ENCODE data around the gene C3orf20.

The C3orf20 gene

GRCh38 chr3:14762701-14763100 is 87.8 kb downstream of the C3orf20 start:
- in situ Hi-C loops (cut with HindIII; ENCODE audit: low sequenced_read_pairs) = no loop called here
- H3K4me3 ChIP-seq (ENCODE audit: low read depth, low read length) = no peak overlapping the region

GRCh38 chr3:14764331-14765059 is 89.6 kb downstream of the C3orf20 start:
- no peak for TF ChIP-seq CTCF (IDR thresholded peaks at IDR 0.05; ENCODE audit: low read depth, low read length, missing control alignments)
- no peak overlapping the region for H3K4me3 ChIP-seq (ENCODE audit: low read depth, low read length)
- DNase-seq (ENCODE audit: low read depth) = no peak
- in situ Hi-C loops (cut with HindIII; ENCODE audit: low sequenced_read_pairs) = no loop called here

More at GRCh38 chr3:14762701-14763100, 87.8 kb downstream of the C3orf20 start:
- DNase-seq (ENCODE audit: low read depth) = no peak
- TF ChIP-seq CTCF (IDR thresholded peaks at IDR 0.05; ENCODE audit: low read depth, low read length, missing control alignments) = no peak

GRCh38 chr3:14765060-14765400 is 90.1 kb downstream of the C3orf20 start:
- H3K4me3 ChIP-seq (ENCODE audit: low read depth, low read length) = no peak overlapping the region
- in situ Hi-C loops (cut with HindIII; ENCODE audit: low sequenced_read_pairs) = no loop called here
- no peak for TF ChIP-seq CTCF (IDR thresholded peaks at IDR 0.05; ENCODE audit: low read depth, low read length, missing control alignments)
- no peak for DNase-seq (ENCODE audit: low read depth)

- no peak overlapping the region for H3K4me3 ChIP-seq (ENCODE audit: low read depth, low read length)
- DNase-seq (ENCODE audit: low read depth) = no peak
- in situ Hi-C loops (cut with HindIII; ENCODE audit: low sequenced_read_pairs) = no loop called here
- no peak for TF ChIP-seq CTCF (IDR thresholded peaks at IDR 0.05; ENCODE audit: low read depth, low read length, missing control alignments)
Measured at GRCh38 chr3:14765576-14766427, 90.9 kb downstream of the C3orf20 start.

GRCh38 chr3:14766428-14767244 is 91.7 kb downstream of the C3orf20 start:
- TF ChIP-seq CTCF (IDR thresholded peaks at IDR 0.05; ENCODE audit: low read depth, low read length, missing control alignments) = no peak
- in situ Hi-C loops (cut with HindIII; ENCODE audit: low sequenced_read_pairs) = no loop called here
- no peak for DNase-seq (ENCODE audit: low read depth)
- no peak overlapping the region for H3K4me3 ChIP-seq (ENCODE audit: low read depth, low read length)

Measured in astrocyte of the cerebellum (primary cell).